Liver (tissue), 3 donors: Measurements from ENCODE around the gene KCNIP4.

ENCODE experiments used
- EGR1 ChIP-seq, 2 donors: IDR thresholded peaks; 2 replicates each; pipeline ENCODE4 v1.6.1; 2016 to 2018; ENCODE audit warnings: antibody characterized with exemption in 2 of 2, low read depth in 2 of 2
- GABPA ChIP-seq, 2 donors: IDR thresholded peaks in 1 of 2; conservative IDR thresholded peaks in 1 of 2; 2 replicates each; pipeline ENCODE4 v1.6.1; 2016; ENCODE audit warnings: antibody characterized with exemption in 2 of 2, mild to moderate bottlenecking in 1 of 2, moderate library complexity in 1 of 2
- HNF4A ChIP-seq, 2 donors: conservative IDR thresholded peaks; 2 replicates each; pipeline ENCODE4 v1.6.1; 2016; ENCODE audit warnings: antibody characterized with exemption in 2 of 2, mild to moderate bottlenecking in 2 of 2
- JUND ChIP-seq, 2 donors: IDR thresholded peaks; 2 replicates each; pipeline ENCODE4 v1.6.1; 2016; ENCODE audit warnings: antibody characterized with exemption in 2 of 2
- RXRA ChIP-seq, 2 donors: IDR thresholded peaks; 2 replicates each; pipeline ENCODE4 v1.6.1; 2017 to 2018; ENCODE audit warnings: antibody characterized with exemption in 2 of 2, mild to moderate bottlenecking in 1 of 2
- SP1 ChIP-seq: IDR thresholded peaks from 2 replicates; pipeline ENCODE4 v1.6.1; 2018; ENCODE audit warnings: antibody characterized with exemption, mild to moderate bottlenecking
- TF ChIP-seq, protein P1 (sequence below): IDR thresholded peaks from 2 replicates; pipeline ENCODE4 v1.6.1; 2016; ENCODE audit warnings: antibody characterized with exemption
- TF ChIP-seq, protein P2 (sequence below): fragments of 150-350 bp; IDR thresholded peaks from 2 replicates; pipeline ENCODE4 v1.5.1; 2017; ENCODE audit warnings: improper control_type of control experiment, low read depth, low read length; ENCODE audit not compliant: missing input control
- TF ChIP-seq, protein P3 (sequence below): IDR thresholded peaks from 2 replicates; pipeline ENCODE4 v1.6.1; 2016; ENCODE audit warnings: antibody characterized with exemption, mild to moderate bottlenecking
- TF ChIP-seq, protein P4 (sequence below): IDR thresholded peaks from 2 replicates; pipeline ENCODE4 v1.6.1; 2016; ENCODE audit warnings: antibody characterized with exemption
- TF ChIP-seq, protein P5 (sequence below): IDR thresholded peaks from 2 replicates; pipeline ENCODE4 v1.6.1; 2016; ENCODE audit warnings: antibody characterized with exemption
- donor health status: healthy.
- donor health status: healthy.

DNA sequence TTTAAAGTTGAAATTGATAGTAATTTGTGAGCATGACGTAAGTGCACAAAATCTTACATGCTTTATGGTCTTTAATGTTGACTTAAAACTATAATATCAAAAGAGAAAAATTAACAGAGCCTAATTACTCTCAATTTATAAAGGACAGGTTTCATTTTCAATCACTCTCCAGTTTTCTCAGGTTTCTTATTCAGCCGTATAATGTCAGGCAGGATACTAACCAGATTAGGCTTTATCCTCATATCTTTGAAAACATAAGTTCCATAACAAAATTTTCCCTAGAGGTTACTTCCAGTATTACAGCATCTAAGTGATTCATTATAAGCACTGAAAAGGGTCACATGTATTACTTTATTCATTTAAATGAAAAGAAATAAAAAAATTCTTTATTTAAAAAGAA, 756.2 kb downstream of the KCNIP4 start:
- TF ChIP-seq, protein P1, sequence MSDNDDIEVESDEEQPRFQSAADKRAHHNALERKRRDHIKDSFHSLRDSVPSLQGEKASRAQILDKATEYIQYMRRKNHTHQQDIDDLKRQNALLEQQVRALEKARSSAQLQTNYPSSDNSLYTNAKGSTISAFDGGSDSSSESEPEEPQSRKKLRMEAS = no peak
- TF ChIP-seq, protein P2, sequence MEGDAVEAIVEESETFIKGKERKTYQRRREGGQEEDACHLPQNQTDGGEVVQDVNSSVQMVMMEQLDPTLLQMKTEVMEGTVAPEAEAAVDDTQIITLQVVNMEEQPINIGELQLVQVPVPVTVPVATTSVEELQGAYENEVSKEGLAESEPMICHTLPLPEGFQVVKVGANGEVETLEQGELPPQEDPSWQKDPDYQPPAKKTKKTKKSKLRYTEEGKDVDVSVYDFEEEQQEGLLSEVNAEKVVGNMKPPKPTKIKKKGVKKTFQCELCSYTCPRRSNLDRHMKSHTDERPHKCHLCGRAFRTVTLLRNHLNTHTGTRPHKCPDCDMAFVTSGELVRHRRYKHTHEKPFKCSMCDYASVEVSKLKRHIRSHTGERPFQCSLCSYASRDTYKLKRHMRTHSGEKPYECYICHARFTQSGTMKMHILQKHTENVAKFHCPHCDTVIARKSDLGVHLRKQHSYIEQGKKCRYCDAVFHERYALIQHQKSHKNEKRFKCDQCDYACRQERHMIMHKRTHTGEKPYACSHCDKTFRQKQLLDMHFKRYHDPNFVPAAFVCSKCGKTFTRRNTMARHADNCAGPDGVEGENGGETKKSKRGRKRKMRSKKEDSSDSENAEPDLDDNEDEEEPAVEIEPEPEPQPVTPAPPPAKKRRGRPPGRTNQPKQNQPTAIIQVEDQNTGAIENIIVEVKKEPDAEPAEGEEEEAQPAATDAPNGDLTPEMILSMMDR = no peak
- TF ChIP-seq GABPA (IDR thresholded peaks at IDR 0.05 in 1 of 2, conservative IDR thresholded peaks at IDR 0.05 in 1 of 2) = no peak
- TF ChIP-seq, protein P3, sequence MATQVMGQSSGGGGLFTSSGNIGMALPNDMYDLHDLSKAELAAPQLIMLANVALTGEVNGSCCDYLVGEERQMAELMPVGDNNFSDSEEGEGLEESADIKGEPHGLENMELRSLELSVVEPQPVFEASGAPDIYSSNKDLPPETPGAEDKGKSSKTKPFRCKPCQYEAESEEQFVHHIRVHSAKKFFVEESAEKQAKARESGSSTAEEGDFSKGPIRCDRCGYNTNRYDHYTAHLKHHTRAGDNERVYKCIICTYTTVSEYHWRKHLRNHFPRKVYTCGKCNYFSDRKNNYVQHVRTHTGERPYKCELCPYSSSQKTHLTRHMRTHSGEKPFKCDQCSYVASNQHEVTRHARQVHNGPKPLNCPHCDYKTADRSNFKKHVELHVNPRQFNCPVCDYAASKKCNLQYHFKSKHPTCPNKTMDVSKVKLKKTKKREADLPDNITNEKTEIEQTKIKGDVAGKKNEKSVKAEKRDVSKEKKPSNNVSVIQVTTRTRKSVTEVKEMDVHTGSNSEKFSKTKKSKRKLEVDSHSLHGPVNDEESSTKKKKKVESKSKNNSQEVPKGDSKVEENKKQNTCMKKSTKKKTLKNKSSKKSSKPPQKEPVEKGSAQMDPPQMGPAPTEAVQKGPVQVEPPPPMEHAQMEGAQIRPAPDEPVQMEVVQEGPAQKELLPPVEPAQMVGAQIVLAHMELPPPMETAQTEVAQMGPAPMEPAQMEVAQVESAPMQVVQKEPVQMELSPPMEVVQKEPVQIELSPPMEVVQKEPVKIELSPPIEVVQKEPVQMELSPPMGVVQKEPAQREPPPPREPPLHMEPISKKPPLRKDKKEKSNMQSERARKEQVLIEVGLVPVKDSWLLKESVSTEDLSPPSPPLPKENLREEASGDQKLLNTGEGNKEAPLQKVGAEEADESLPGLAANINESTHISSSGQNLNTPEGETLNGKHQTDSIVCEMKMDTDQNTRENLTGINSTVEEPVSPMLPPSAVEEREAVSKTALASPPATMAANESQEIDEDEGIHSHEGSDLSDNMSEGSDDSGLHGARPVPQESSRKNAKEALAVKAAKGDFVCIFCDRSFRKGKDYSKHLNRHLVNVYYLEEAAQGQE = no peak
- no peak for TF ChIP-seq SP1
- TF ChIP-seq, protein P4, sequence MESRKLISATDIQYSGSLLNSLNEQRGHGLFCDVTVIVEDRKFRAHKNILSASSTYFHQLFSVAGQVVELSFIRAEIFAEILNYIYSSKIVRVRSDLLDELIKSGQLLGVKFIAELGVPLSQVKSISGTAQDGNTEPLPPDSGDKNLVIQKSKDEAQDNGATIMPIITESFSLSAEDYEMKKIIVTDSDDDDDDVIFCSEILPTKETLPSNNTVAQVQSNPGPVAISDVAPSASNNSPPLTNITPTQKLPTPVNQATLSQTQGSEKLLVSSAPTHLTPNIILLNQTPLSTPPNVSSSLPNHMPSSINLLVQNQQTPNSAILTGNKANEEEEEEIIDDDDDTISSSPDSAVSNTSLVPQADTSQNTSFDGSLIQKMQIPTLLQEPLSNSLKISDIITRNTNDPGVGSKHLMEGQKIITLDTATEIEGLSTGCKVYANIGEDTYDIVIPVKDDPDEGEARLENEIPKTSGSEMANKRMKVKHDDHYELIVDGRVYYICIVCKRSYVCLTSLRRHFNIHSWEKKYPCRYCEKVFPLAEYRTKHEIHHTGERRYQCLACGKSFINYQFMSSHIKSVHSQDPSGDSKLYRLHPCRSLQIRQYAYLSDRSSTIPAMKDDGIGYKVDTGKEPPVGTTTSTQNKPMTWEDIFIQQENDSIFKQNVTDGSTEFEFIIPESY = no peak
- TF ChIP-seq RXRA (IDR thresholded peaks at IDR 0.05) = no peak
- TF ChIP-seq, protein P5, sequence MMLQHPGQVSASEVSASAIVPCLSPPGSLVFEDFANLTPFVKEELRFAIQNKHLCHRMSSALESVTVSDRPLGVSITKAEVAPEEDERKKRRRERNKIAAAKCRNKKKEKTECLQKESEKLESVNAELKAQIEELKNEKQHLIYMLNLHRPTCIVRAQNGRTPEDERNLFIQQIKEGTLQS = no peak
- TF ChIP-seq EGR1 (IDR thresholded peaks at IDR 0.05; ENCODE audit: low read depth in 2 of 2) = no peak
- no peak for TF ChIP-seq HNF4A (conservative IDR thresholded peaks at IDR 0.05)
- TF ChIP-seq JUND (IDR thresholded peaks at IDR 0.05) = no peak
